Measurements from ENCODE around the gene ZNF335. TPM values are rescaled to one million over a fixed set of nuclear protein-coding genes. Genes with fewer than 3 reads are reported as not detected.

ZNF335 gene
- total and polyA plus RNA-seq, 2 of the 13 experiments (the other 11 are each of a cell fraction or from before 2014, with no cell fraction given), result 9.7 to 13.7 TPM

- TF ChIP-seq FIP1L1 (IDR thresholded peaks at IDR 0.05; ENCODE audit: borderline replicate concordance, insufficient read depth, low read depth, low read length) (no peak), GLMP (CRISPR knock-in tag; IDR thresholded peaks at IDR 0.05; ENCODE audit: borderline replicate concordance) (no peak), BRCA1 (CRISPR knock-in tag; IDR thresholded peaks at IDR 0.05) (no peak), ZNF318 (CRISPR knock-in tag; IDR thresholded peaks at IDR 0.05) (0 out of 2 replicates have a peak, but pooled peaks have one; percentile 94), GATAD1 (CRISPR knock-in tag; IDR thresholded peaks at IDR 0.05) (no peak; the same call in 1 of the 2 replicates), ZNF558 (CRISPR knock-in tag; IDR thresholded peaks at IDR 0.05; ENCODE audit: borderline replicate concordance) (peak; percentile 43; the same call in 1 of the 2 replicates), TAF15 (IDR thresholded peaks at IDR 0.05; ENCODE audit: low read depth, low read length, poor library complexity, severe bottlenecking) (no peak), PAWR (CRISPR knock-in tag; IDR thresholded peaks at IDR 0.05; ENCODE audit: borderline replicate concordance) (peak; percentile 83; the same call in 1 of the 2 replicates), ARHGAP35 (CRISPR knock-in tag; IDR thresholded peaks at IDR 0.05; ENCODE audit: borderline replicate concordance) (no peak)
These were observed 38.5 kb downstream of the ZNF335 start (continued) for GRCh38 chr20:45933266-45934045.

Measured in HepG2 (cell line).